ENCODE measurements around the gene IQUB.

GRCh38 chr7:123573341-123573740, 38.9 kb upstream of the IQUB start:
- TF ChIP-seq CTCF (conservative IDR thresholded peaks at IDR 0.05 in 1 of 2, IDR thresholded peaks at IDR 0.05 in 1 of 2; ENCODE audit: extremely low read depth in 1 of 2, insufficient read depth in 1 of 2, low read depth in 1 of 2, low read length in 2 of 2), result no peak
- TF ChIP-seq EZH2 (IDR thresholded peaks at IDR 0.05; ENCODE audit: borderline replicate concordance, low read length), result no peak

Data from mammary epithelial cell (primary cell).